ENCODE data around the gene DLEC1.

DNA sequence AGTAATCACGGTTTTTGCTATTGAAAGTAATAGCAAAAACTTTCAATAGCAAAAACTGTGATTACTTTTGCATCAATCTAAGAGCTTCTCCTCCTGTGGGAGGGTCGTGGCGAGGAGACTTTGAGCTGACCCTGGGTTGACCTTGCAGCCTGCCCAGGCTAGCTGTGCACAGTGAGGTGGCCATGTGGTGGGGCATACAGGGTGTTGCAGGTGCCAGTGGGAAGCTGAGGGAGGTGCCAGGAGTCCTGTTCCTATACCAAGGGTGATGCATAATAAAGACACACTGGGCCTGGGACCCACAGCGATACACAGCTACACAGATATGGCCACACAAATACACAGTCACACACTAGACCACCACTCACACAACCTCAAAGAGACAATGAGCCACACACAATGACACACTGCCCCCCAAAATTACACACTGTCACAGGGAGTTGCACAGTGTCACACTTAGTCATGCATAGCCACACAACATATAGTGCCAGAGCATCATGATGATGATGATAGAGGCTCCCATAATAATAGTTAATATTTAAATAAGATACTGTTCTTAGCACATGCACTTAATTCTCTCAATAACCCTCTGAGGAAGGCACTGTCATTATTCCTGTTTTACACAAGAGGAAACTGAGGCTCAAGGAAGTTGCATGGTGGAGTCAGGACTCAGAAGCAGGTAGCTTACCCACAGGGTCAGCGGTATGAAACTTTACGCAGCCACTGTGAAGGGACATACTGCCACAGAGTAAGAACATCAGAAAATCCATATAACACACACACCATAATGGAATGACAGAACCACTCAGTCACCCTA lies 15.9 kb upstream of the DLEC1 start:
- TF ChIP-seq, protein P1, sequence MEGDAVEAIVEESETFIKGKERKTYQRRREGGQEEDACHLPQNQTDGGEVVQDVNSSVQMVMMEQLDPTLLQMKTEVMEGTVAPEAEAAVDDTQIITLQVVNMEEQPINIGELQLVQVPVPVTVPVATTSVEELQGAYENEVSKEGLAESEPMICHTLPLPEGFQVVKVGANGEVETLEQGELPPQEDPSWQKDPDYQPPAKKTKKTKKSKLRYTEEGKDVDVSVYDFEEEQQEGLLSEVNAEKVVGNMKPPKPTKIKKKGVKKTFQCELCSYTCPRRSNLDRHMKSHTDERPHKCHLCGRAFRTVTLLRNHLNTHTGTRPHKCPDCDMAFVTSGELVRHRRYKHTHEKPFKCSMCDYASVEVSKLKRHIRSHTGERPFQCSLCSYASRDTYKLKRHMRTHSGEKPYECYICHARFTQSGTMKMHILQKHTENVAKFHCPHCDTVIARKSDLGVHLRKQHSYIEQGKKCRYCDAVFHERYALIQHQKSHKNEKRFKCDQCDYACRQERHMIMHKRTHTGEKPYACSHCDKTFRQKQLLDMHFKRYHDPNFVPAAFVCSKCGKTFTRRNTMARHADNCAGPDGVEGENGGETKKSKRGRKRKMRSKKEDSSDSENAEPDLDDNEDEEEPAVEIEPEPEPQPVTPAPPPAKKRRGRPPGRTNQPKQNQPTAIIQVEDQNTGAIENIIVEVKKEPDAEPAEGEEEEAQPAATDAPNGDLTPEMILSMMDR (IDR thresholded peaks at IDR 0.05) = no peak
- no peak for TF ChIP-seq POLR2A (IDR thresholded peaks at IDR 0.05)
